ENCODE measurements around the gene NXPH2. TPM values are rescaled to one million over a fixed set of nuclear protein-coding genes. Genes with fewer than 3 reads are reported as not detected.

Gene NXPH2
- polyA plus RNA-seq, 1 of the 3 experiments (the other 2 are of a cell fraction) = not detected

DNA sequence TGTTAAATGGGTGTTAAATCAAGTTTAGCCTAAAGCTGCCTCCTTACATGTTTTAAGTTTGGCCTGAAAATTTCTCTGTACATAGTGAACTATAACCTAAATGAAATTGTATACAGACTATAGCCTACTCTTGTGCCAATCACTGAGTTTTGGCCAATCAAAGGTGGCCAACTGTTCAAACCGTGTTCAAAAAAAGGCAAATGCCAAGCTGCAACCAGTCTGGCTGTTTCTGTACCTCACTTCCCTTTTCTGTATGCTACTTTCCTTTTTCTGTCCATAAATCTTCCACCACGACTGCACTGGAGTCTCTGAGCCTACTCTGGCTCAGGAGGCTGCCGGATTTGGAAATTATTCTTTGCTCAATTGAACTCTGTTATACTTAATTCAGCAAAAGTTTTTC, 157.6 kb downstream of the NXPH2 start:
- Histone ChIP-seq H2AFZ (ENCODE audit: low read depth) (no peak overlapping the region), H3K4me1 (ENCODE audit: control insufficient read depth in 1 of 2, insufficient read depth in 2 of 2, low read depth in 1 of 2, low read length in 1 of 2) (no peaks in the 10 kb centered on the region), H3K36me3 (replicated peaks in 1 of 2; ENCODE audit: control insufficient read depth in 1 of 2, insufficient read depth in 2 of 2, low read length in 1 of 2) (no peaks in the 10 kb centered on the region), H4K20me1 (ENCODE audit: insufficient read depth) (no peaks in the 10 kb centered on the region), H3K9me2 (no peaks in the 10 kb centered on the region), H3K79me2 (ENCODE audit: insufficient read depth) (no peaks in the 10 kb centered on the region), H3K9me3 (no peaks in the 10 kb centered on the region), H3K4me3 (ENCODE audit: low read depth in 2 of 2, low read length in 1 of 2) (no peak overlapping the region), H3K4me2 (no peak overlapping the region), H3K9ac (no peak overlapping the region), H3K27ac (ENCODE audit: low read depth in 2 of 2, low read length in 1 of 2) (no peak overlapping the region), H3F3A (replicated peaks; ENCODE audit: insufficient read depth) (no peaks in the 10 kb centered on the region), H3K27me3 (ENCODE audit: insufficient read depth) (no peaks in the 10 kb centered on the region)
- CTCF ChIA-PET = no interaction called here
- 53% methylated on average over 3 of the region's 3 CpGs for WGBS (ENCODE audit: low lambda C conversion rate)
- no peak for DNase-seq
- POLR2A ChIA-PET = no interaction called here
- TF ChIP-seq, protein P1, sequence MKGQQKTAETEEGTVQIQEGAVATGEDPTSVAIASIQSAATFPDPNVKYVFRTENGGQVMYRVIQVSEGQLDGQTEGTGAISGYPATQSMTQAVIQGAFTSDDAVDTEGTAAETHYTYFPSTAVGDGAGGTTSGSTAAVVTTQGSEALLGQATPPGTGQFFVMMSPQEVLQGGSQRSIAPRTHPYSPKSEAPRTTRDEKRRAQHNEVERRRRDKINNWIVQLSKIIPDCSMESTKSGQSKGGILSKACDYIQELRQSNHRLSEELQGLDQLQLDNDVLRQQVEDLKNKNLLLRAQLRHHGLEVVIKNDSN (IDR thresholded peaks at IDR 0.05; ENCODE audit: borderline replicate concordance, low read depth) = no peak
- TF ChIP-seq EP300 (IDR thresholded peaks at IDR 0.05; ENCODE audit: borderline replicate concordance in 1 of 2, low read depth in 1 of 2, low read length in 1 of 2) = no peak
- TF ChIP-seq RXRA (IDR thresholded peaks at IDR 0.05; ENCODE audit: borderline replicate concordance, low read depth) = no peak
- TF ChIP-seq TAF1 (IDR thresholded peaks at IDR 0.05; ENCODE audit: borderline replicate concordance, low read depth, low read length) = no peak
- no peak for TF ChIP-seq GATA2 (CRISPR knock-in tag; IDR thresholded peaks at IDR 0.05)
- TF ChIP-seq TCF12 (IDR thresholded peaks at IDR 0.05) = no peak
- TF ChIP-seq, protein P2, sequence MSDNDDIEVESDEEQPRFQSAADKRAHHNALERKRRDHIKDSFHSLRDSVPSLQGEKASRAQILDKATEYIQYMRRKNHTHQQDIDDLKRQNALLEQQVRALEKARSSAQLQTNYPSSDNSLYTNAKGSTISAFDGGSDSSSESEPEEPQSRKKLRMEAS (IDR thresholded peaks at IDR 0.05; ENCODE audit: low read depth) = no peak
- TF ChIP-seq CHD2 (IDR thresholded peaks at IDR 0.05; ENCODE audit: low read length, partially characterized antibody) = no peak

DNA sequence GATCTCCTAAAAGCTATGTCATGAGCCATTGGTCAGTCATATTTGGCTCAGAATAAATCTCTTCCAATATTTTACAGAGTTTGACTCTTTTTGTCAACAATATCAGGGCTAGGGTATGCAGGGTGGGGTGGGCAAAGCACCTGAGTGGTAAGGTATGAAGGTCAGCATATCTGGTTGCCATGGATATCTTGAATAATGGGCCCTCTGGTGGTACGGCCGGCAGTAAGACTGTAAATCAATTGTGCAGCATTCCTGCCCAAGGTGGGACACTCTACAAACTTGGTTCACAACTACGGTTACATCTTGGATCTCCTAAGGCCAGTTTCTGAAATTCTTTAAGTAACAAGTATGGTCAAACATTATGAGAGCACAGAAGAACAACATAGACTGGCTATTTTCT, 159.1 kb downstream of the NXPH2 start:
- H3F3A ChIP-seq (replicated peaks; ENCODE audit: insufficient read depth) = no peaks in the 10 kb centered on the region

More for the DNA sequence above, 159.1 kb downstream of the NXPH2 start:
- H3K9ac ChIP-seq = no peak overlapping the region
- H3K4me1 ChIP-seq (ENCODE audit: control insufficient read depth in 1 of 2, insufficient read depth in 2 of 2, low read depth in 1 of 2, low read length in 1 of 2) = no peaks in the 10 kb centered on the region
- H3K9me2 ChIP-seq = no peaks in the 10 kb centered on the region
- no peak overlapping the region for H2AFZ ChIP-seq (ENCODE audit: low read depth)
- no peaks in the 10 kb centered on the region for H3K36me3 ChIP-seq (replicated peaks in 1 of 2; ENCODE audit: control insufficient read depth in 1 of 2, insufficient read depth in 2 of 2, low read length in 1 of 2)
- CTCF ChIA-PET = no interaction called here
- no peaks in the 10 kb centered on the region for H3K79me2 ChIP-seq (ENCODE audit: insufficient read depth)
- H3K9me3 ChIP-seq = no peaks in the 10 kb centered on the region
- WGBS (ENCODE audit: low lambda C conversion rate) = 79% methylated on average over 3 of the region's 3 CpGs
- H3K27me3 ChIP-seq (ENCODE audit: insufficient read depth) = no peaks in the 10 kb centered on the region
- H3K4me3 ChIP-seq (ENCODE audit: low read depth in 2 of 2, low read length in 1 of 2) = no peak overlapping the region
- H3K27ac ChIP-seq (ENCODE audit: low read depth in 2 of 2, low read length in 1 of 2) = no peak overlapping the region
- no peak overlapping the region for H3K4me2 ChIP-seq
- no peak for DNase-seq
- no peaks in the 10 kb centered on the region for H4K20me1 ChIP-seq (ENCODE audit: insufficient read depth)
- POLR2A ChIA-PET = no interaction called here
- TF ChIP-seq, protein P1 (IDR thresholded peaks at IDR 0.05; ENCODE audit: borderline replicate concordance, low read depth) = no peak
- no peak for TF ChIP-seq SMC3 (IDR thresholded peaks at IDR 0.05; ENCODE audit: low read depth, low read length)
- no peak for TF ChIP-seq RAD21 (IDR thresholded peaks at IDR 0.05; ENCODE audit: low read length)
- no peak for TF ChIP-seq GATA2 (CRISPR knock-in tag; IDR thresholded peaks at IDR 0.05)
- TF ChIP-seq SIN3A (IDR thresholded peaks at IDR 0.05; ENCODE audit: borderline replicate concordance, low read depth, low read length) = no peak
- TF ChIP-seq RCOR1 (IDR thresholded peaks at IDR 0.05; ENCODE audit: low read length) = no peak
- no peak for TF ChIP-seq NRF1 (IDR thresholded peaks at IDR 0.05; ENCODE audit: low read depth, low read length)
